GM12873 (cell line): ENCODE results near the gene COL9A1.

Source experiments
- CTCF ChIP-seq: IDR thresholded peaks from 2 replicates; pipeline ENCODE4 v1.5.1; 2012; ENCODE audit warnings: low read depth, mild to moderate bottlenecking, moderate library complexity, low read length, control low read depth; ENCODE audit not compliant: insufficient read depth; ENCODE audit errors: missing control alignments

Gene COL9A1

GRCh38 chr6:70180901-70181599, 121.8 kb downstream of the COL9A1 start:
- no peak for TF ChIP-seq CTCF

- no peak for TF ChIP-seq CTCF
Observed at GRCh38 chr6:70180183-70180900, 122.5 kb downstream of the COL9A1 start.

- TF ChIP-seq CTCF: no peak
Observed at GRCh38 chr6:70176842-70177550, 125.9 kb downstream of the COL9A1 start.

- TF ChIP-seq CTCF: no peak
Observed at GRCh38 chr6:70175770-70176169, 127.1 kb downstream of the COL9A1 start.

- TF ChIP-seq CTCF: no peak
Observed at GRCh38 chr6:70172252-70172651, 130.6 kb downstream of the COL9A1 start.

- TF ChIP-seq CTCF: no peak
Observed at GRCh38 chr6:70171236-70171635, 131.6 kb downstream of the COL9A1 start.

- TF ChIP-seq CTCF: no peak
Observed at GRCh38 chr6:70168681-70169377, 134.1 kb downstream of the COL9A1 start.
